BLaER1 (cell line): Measurements from ENCODE around the gene PAF1.

ENCODE experiments used
- H3K27ac ChIP-seq: shearing (Covaris generic); formaldehyde crosslinking; 2 replicates; pipeline ENCODE4 v1.8.1; 2022
- H3K27me3 ChIP-seq: shearing (Covaris generic); formaldehyde crosslinking; 2 replicates; pipeline ENCODE4 v1.8.1; 2022
- H3K36me3 ChIP-seq: shearing (Covaris generic); formaldehyde crosslinking; 2 replicates; pipeline ENCODE4 v1.8.1; 2022
- H3K4me1 ChIP-seq: shearing (Covaris generic); formaldehyde crosslinking; 2 replicates; pipeline ENCODE4 v1.8.1; 2022
- H3K4me2 ChIP-seq: shearing (Covaris generic); formaldehyde crosslinking; 2 replicates; pipeline ENCODE4 v1.8.1; 2022
- H3K4me3 ChIP-seq: shearing (Covaris generic); formaldehyde crosslinking; 2 replicates; pipeline ENCODE4 v1.8.1; 2022
- H3K9ac ChIP-seq: shearing (Covaris generic); formaldehyde crosslinking; 2 replicates; pipeline ENCODE4 v1.8.1; 2022
- H3K9me3 ChIP-seq: shearing (Covaris generic); formaldehyde crosslinking; 2 replicates; pipeline ENCODE4 v1.8.1; 2022
- H4K20me1 ChIP-seq: shearing (Covaris generic); formaldehyde crosslinking; 2 replicates; pipeline ENCODE4 v1.8.1; 2022
- Cebpa-rat ChIP-seq: shearing (Covaris generic); IDR thresholded peaks from 2 replicates; pipeline ENCODE4 v1.8.1; 2022

PAF1 gene

GRCh38 chr19:39411081-39411831 lies 20.4 kb upstream of the PAF1 start:
- Histone ChIP-seq H3K36me3 (peaks cover 30% of the 10 kb centered on the region), H3K4me2 (peak overlapping the region; percentile 100), H3K9me3 (no peaks in the 10 kb centered on the region), H3K4me3 (peak overlapping the region; percentile 96), H4K20me1 (peaks cover 52% of the 10 kb centered on the region), H3K27me3 (no peaks in the 10 kb centered on the region), H3K9ac (peak overlapping the region; percentile 93), H3K27ac (peak overlapping the region; percentile 94), H3K4me1 (peaks cover 60% of the 10 kb centered on the region)
- no peak for TF ChIP-seq Cebpa-rat

- H3K9ac ChIP-seq, result peak overlapping the region; percentile 93
- peak overlapping the region; percentile 94 for H3K27ac ChIP-seq
- H3K4me1 ChIP-seq, result peaks cover 60% of the 10 kb centered on the region
- no peaks in the 10 kb centered on the region for H3K27me3 ChIP-seq
- no peaks in the 10 kb centered on the region for H3K9me3 ChIP-seq
- H3K4me3 ChIP-seq, result peak overlapping the region; percentile 89
- peak overlapping the region; percentile 100 for H3K4me2 ChIP-seq
- H3K36me3 ChIP-seq, result peaks cover 25% of the 10 kb centered on the region
- peaks cover 48% of the 10 kb centered on the region for H4K20me1 ChIP-seq
- no peak for TF ChIP-seq Cebpa-rat
These were observed 19.9 kb upstream of the PAF1 start for GRCh38 chr19:39410831-39411080.

- Histone ChIP-seq H3K27ac (peak overlapping the region; percentile 94), H3K36me3 (peaks cover 20% of the 10 kb centered on the region), H3K4me2 (peak overlapping the region; percentile 100), H3K4me3 (peak overlapping the region; percentile 89), H3K27me3 (no peaks in the 10 kb centered on the region), H3K9me3 (no peaks in the 10 kb centered on the region), H3K4me1 (peaks cover 60% of the 10 kb centered on the region), H3K9ac (peak overlapping the region; percentile 93), H4K20me1 (peaks cover 42% of the 10 kb centered on the region)
- no peak for TF ChIP-seq Cebpa-rat
These were observed 19.3 kb upstream of the PAF1 start for GRCh38 chr19:39410017-39410830.

GRCh38 chr19:39409208-39410016 lies 18.5 kb upstream of the PAF1 start:
- peak overlapping the region; percentile 89 for H3K4me3 ChIP-seq
- no peaks in the 10 kb centered on the region for H3K27me3 ChIP-seq
- peak overlapping the region; percentile 93 for H3K9ac ChIP-seq
- H4K20me1 ChIP-seq, result peaks cover 34% of the 10 kb centered on the region
- TF ChIP-seq Cebpa-rat, result no peak
- no peaks in the 10 kb centered on the region for H3K9me3 ChIP-seq
- peak overlapping the region; percentile 100 for H3K4me2 ChIP-seq
- H3K4me1 ChIP-seq, result peaks cover 60% of the 10 kb centered on the region
- H3K27ac ChIP-seq, result peak overlapping the region; percentile 94
- peaks cover 12% of the 10 kb centered on the region for H3K36me3 ChIP-seq

- H3K9ac ChIP-seq, result peak overlapping the region; percentile 93
- H3K4me1 ChIP-seq, result peaks cover 61% of the 10 kb centered on the region
- peak overlapping the region; percentile 100 for H3K4me2 ChIP-seq
- peak overlapping the region; percentile 89 for H3K4me3 ChIP-seq
- no peaks in the 10 kb centered on the region for H3K9me3 ChIP-seq
- no peak for TF ChIP-seq Cebpa-rat
- H4K20me1 ChIP-seq, result peaks cover 27% of the 10 kb centered on the region
- no peaks in the 10 kb centered on the region for H3K27me3 ChIP-seq
- peak overlapping the region; percentile 94 for H3K27ac ChIP-seq
- peaks cover 12% of the 10 kb centered on the region for H3K36me3 ChIP-seq
These were observed 17.7 kb upstream of the PAF1 start for GRCh38 chr19:39408392-39409207.

- Histone ChIP-seq H3K4me3 (peak overlapping the region; percentile 89), H4K20me1 (peaks cover 27% of the 10 kb centered on the region), H3K9ac (peak overlapping the region; percentile 93), H3K27ac (peak overlapping the region; percentile 94), H3K4me2 (peak overlapping the region; percentile 100), H3K27me3 (no peaks in the 10 kb centered on the region), H3K36me3 (peaks cover 12% of the 10 kb centered on the region), H3K4me1 (peaks cover 66% of the 10 kb centered on the region), H3K9me3 (no peaks in the 10 kb centered on the region)
- no peak for TF ChIP-seq Cebpa-rat
These were observed 16.9 kb upstream of the PAF1 start for GRCh38 chr19:39407660-39408391.

GRCh38 chr19:39407410-39407659 lies 16.4 kb upstream of the PAF1 start:
- Histone ChIP-seq H3K4me1 (peaks cover 68% of the 10 kb centered on the region), H3K9ac (peak overlapping the region; percentile 93), H3K27me3 (no peaks in the 10 kb centered on the region), H3K27ac (peak overlapping the region; percentile 94), H3K9me3 (no peaks in the 10 kb centered on the region), H3K36me3 (peaks cover 12% of the 10 kb centered on the region), H3K4me3 (peak overlapping the region; percentile 89), H4K20me1 (peaks cover 27% of the 10 kb centered on the region), H3K4me2 (peak overlapping the region; percentile 100)
- TF ChIP-seq Cebpa-rat, result no peak

GRCh38 chr19:39406656-39407409 lies 15.9 kb upstream of the PAF1 start, which contains the start of gene ZFP36:
TSS of gene ZFP36 (plus strand) at chr19:39406847. CDS start at chr19:39406905, 58 bp downstream.
- Histone ChIP-seq H3K27me3 (no peaks in the 10 kb centered on the region), H3K4me1 (peaks cover 73% of the 10 kb centered on the region), H4K20me1 (peaks cover 27% of the 10 kb centered on the region), H3K9ac (peak within 1 kb of the TSS; percentile 93), H3K27ac (peak within 1 kb of the TSS; percentile 94), H3K4me2 (peak within 1 kb of the TSS; percentile 100), H3K4me3 (peak within 1 kb of the TSS; percentile 89), H3K9me3 (no peaks in the 10 kb centered on the region), H3K36me3 (peaks cover 12% of the 10 kb centered on the region)
- TF ChIP-seq Cebpa-rat, result no peak
